GM18505 (cell line): ENCODE data around the gene TRIM17.

Source experiments
- ATAC-seq: cut with Tn5 transposase; IDR thresholded peaks from one replicate; pipeline ENCODE4 v1.9.1; 2021; ENCODE audit not compliant: unreplicated experiment
- POLR2A ChIP-seq: IDR thresholded peaks from 4 replicates; pipeline ENCODE4 v1.6.1; 2011; ENCODE audit warnings: borderline replicate concordance; ENCODE audit not compliant: insufficient read depth, insufficient read length; ENCODE audit errors: extremely low read depth

The TRIM17 gene, protein sequence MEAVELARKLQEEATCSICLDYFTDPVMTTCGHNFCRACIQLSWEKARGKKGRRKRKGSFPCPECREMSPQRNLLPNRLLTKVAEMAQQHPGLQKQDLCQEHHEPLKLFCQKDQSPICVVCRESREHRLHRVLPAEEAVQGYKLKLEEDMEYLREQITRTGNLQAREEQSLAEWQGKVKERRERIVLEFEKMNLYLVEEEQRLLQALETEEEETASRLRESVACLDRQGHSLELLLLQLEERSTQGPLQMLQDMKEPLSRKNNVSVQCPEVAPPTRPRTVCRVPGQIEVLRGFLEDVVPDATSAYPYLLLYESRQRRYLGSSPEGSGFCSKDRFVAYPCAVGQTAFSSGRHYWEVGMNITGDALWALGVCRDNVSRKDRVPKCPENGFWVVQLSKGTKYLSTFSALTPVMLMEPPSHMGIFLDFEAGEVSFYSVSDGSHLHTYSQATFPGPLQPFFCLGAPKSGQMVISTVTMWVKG

DNA sequence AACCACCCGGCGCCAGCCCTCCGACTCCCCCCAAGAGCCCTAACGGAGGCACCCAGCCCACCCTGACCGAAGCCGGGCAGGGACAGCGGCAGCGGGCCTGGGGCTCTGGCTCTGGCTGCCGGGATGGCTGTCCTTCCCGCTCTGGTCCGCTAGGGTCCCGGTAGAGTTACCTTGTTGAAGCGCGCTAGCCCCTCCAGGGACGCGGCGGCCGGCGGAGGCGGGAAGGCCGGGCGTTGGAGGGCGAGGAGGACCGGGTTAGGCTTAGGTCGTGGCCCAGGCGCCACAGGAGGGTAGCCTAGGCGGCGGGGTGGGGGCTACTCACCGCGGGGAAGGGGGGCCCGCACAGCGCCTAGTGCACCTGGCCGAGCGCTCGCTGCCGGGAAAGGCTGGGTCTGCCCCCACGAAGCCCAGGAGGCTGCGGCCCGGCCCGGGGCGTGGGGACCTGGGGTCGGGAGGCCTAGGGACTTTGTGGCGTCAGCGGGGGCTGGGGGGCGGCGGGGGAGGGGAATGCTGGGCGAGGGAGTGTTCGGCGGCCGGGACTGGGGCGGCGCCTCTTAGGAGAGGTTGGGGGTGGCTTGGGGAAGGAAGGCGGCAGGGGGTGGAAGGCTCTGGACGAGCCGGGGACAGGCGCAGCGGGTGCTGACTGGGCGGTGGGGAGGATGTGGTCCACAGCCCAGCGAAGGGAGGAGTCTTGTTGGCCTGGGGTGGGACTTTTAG is at the start of gene TRIM17:
TSS of gene TRIM17 (minus strand) at position 645 of the 717 bp plus-strand sequence. CDS start 1,789 bp downstream, outside the sequence.
- no peak for ATAC-seq
- no peak for TF ChIP-seq POLR2A

DNA sequence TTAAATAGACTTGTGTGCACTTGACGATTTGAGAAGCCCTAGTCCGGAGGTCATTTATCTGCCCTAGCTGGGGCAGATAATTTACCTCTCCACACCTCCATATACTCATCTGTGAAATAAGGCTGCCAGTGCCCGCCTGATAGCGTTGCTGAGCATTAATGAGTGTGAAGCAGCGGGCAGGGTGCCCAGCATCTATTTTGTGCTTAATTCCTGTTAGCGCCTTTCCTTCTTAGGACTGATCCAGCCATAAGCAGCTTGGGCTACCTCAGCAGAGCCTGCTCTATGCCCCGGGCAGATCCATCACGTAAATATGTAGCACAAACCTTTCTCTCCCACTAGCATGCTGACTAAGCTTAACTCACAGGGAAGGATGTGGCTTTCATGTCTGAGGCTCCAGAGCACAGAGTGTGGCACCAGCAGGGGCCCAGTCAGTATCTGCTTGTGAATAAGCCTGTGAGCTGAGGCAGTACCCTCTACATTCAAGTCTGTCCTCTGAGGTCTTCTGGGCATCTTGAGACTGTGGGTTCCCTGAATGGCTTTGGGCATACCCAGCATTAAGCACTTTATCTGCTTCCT is 49.0 kb upstream of the TRIM17 start:
- no peak for TF ChIP-seq POLR2A
- ATAC-seq: no peak

DNA sequence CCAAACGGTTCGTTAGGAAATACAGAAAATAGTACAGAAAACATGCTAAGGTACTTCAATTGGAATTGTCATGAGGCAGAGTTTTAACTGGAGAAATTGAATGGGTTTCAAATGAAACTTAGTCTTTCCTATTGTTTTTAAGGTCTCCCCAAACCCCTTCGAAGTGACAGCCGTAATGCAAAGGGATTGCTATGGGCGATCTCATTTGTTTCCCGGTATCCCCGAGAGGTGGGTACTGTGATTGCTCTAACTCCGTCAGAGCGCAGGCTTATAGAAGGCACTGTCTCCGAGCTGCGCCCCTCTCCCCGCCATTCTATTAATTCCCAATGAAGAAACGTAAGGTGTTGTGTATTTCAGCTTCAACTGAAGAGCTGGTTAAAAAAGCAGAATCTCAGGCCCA is 48.5 kb upstream of the TRIM17 start:
- TF ChIP-seq POLR2A: no peak
- no peak for ATAC-seq

DNA sequence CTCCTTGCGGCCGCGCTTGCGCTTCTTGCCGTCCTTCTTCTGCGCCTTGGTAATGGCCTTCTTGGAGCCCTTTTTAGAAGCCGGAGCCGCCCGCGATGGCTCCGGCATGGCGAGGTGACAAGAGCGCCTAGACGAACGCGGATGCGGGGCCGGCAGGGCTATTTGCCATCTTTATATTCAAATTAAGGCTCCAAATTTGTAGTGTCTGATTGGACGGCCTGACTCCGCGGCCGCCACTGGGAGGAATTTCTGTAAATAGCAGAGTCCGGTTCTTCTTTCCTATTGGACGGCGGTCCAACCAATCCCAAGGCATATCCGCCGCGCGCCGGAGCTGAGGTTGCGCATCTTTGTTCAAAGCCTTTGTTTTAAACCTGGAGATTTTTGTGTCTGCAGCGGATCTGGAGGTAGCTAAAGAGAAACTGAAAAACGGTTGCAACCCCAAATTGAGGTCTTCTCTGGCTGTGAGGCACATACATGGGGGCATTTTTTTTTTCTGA is 47.9 kb upstream of the TRIM17 start:
- ATAC-seq: peak; percentile 88
- peak; percentile 69 for TF ChIP-seq POLR2A

DNA sequence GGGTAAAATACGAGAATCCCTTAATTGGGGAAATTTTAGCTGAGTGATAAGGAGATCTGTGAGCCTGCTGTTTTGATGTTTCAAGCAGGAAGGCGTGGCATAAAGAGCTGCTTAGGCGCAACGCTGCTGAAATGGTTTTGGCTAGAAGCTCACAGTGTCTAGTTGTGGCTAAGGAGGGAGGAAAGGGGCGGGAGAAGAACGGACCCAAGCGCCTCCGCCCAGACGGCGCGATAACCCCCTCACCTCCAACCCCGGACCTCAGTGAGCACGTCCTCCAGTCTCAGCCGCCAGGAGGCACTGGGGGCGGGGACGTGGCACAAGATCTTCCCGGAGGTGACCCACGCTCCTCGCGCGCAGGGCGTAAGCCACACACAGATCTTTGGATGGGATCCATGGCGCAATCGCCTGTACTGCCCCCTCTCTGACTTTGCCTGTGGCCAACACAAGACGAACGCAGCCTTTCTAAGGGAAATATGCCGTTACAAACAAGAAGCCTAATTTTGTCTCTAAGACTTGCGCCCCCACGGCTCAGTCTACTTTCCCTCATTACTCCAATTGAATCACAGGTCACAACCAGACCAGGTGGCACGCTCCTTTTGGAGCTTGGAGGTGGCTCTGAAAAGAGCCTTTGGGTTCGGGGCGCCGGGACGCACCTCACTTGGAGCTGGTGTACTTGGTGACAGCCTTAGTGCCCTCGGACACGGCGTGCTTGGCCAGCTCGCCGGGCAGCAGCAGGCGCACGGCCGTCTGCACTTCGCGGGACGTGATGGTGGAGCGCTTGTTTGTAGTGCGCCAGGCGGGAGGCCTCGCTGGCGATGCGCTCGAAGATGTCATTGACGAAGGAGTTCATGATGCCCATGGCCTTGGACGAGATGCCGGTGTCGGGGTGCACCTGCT is 47.1 kb upstream of the TRIM17 start:
- peak; percentile 41 for TF ChIP-seq POLR2A
- ATAC-seq: peak; percentile 52

DNA sequence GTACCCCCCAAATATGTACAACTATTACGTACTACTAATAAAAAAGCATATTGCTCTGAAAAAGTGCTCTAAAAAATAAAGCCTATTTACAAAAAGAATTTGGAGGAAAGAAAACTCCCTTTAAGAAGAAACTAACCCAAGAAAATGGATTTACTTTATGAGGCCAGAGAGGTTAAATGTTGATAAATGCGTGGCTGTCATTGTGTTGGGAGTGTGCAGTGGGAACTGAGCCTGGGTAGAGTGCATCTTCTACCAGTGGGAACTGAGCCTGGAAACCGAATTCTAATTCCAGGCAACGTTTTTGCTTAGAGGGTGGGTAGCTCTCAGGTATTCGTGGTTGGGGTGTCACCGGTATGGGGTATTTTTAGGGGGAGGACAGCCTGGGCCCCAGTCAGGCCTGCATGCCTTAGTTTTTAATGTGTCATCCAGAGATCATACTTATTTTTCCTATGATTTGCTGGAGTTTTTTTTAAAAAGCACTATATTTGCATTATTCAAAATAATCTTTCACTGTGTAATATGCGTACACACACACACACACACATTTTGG is 46.4 kb upstream of the TRIM17 start:
- ATAC-seq: no peak
- no peak for TF ChIP-seq POLR2A

DNA sequence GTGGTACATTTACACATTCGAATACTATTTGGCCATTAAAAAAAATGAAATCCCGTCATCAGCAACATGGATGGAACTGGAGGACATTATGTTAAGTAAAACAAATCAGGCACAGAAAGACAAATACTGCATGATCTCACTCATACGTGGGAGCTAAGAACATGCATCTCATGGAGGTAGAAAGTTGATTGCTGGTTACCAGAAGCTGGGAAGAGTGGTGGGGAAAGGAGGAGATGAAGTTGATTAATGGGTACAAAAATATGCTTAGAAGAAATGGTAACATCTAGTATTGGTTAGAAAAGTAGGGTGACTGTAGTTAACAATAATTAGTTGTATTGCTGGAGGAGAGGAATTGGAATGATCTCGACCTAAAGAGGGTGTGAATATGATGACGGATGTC is 45.9 kb upstream of the TRIM17 start:
- no peak for TF ChIP-seq POLR2A
- ATAC-seq: no peak

DNA sequence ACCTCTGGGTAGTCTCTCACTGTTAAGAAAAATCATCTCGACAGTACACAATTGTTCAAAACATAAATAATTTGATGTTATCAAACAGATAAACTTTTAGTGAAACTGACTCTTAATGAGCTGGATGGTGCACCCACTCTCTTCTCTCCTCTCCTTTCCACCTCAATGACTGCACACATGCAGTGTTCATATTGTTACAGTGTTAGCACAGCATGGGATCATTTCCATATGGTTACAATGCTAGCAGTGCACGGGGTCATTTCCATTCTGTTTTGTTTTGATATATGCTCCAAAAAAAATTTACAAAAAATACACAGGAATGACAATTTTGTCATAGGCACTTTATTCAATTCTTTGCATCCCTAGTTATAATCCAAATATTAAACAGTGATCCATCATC is 44.2 kb upstream of the TRIM17 start:
- ATAC-seq: no peak
- TF ChIP-seq POLR2A: no peak

DNA sequence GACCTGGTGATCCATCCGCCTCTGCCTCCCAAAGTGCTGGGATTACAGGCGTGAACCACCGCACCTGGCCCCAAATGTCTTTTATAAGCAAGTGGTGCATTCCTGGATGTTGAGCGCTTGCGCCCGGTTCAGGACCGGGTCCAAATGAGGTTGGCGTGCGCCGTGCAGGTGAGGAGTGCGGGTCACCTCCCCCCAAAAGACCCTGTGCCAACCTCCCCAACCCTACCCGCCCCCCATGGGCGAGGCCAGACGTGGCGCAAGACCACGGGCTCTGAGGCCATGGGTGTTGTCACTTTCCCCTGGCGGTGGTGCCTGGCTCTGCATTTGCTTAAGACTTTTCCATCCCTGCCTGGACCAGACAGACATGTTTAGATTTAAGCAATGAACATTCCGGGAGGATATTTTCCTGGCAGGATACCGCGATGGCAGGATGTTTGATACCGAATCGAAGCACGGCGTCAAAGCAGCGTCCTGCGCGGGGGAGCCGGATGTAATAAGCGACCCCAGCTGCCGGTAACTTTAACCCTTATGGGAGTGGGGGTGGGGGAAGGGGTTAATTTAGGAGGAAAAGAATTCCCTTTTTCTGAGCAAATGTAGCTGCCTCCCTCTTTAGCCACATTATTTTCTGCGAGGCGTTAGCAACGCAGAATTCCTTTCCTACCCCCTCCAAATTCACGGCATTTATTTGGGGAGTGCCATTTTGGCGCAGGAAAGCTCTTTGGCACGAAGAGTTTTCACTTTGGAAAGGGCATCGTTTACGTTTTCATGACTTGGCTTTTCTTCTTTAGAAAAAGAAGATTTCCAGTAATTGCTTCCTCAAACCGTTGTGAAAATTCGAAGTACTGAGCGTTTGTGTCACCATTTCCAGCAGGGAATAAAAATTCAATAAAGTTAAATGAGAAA is 42.7 kb upstream of the TRIM17 start:
- peak; percentile 23 for ATAC-seq
- TF ChIP-seq POLR2A: no peak

DNA sequence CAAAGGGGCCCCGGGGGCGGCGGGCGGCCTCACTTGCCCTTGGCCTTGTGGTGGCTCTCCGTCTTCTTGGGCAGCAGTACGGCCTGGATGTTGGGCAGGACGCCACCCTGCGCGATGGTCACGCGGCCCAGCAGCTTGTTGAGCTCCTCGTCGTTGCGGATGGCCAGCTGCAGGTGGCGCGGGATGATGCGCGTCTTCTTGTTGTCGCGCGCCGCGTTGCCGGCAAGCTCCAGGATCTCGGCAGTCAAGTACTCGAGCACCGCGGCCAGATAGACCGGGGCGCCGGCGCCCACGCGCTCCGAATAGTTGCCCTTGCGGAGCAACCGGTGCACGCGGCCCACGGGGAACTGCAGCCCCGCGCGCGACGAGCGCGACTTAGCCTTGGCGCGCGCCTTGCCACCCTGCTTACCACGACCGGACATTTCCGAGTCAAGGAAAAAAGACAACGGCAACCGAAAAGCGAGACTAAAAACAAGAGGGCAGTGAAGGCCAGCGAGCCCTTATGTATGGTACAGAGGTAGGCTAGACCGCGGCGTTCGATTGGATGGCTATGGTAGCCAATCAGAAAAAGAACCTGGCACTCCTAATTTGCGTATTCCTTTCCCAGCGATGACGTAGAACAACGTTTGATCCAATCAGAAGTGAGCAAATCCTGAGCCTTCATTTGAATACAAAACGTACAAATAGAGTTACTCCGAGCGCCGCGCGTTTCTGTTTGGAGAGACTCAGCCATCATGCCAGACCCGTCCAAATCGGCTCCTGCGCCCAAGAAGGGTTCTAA is 40.9 kb upstream of the TRIM17 start:
- peak; percentile 88 for ATAC-seq
- TF ChIP-seq POLR2A: peak; percentile 90

DNA sequence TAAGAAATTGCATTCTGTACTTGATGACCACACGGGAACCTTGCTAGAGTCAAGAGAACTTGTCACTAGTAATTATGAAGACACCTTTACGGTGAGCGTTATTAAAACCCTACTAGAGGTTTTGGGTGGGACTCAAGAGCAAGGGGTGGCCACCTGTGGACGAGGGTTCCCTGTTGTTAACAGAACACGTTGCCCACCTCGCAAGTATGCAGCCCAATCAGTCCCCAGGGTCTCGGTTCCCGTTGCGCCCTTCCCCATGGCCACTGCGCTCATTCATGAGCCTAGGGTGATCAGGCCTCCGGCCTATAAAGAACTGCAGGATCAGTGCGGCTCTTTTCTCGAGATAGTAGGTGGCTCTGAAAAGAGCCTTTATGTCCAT is 40.3 kb upstream of the TRIM17 start:
- peak; percentile 7 for ATAC-seq

More for the DNA sequence above, 40.3 kb upstream of the TRIM17 start:
- no peak for TF ChIP-seq POLR2A
